Glutamatergic neuron (in vitro differentiated cells): ENCODE results near the gene TUBGCP6. TPM values are rescaled to one million over a fixed set of nuclear protein-coding genes. Genes with fewer than 3 reads are reported as not detected.
"Not testable (repeated sequence)": the region's sequence is repeated elsewhere in the genome, so short reads cannot be mapped to it uniquely, and the experiment has no call there.

Source experiments
- DNase-seq: peaks from one replicate; pipeline ENCODE4 v3.0.0; 2022
- H3K27ac Mint-ChIP-seq: one replicate; pipeline ENCODE4 v1.8.0; 2020; ENCODE audit warnings: mild to moderate bottlenecking, mixed read lengths, inconsistent platforms; ENCODE audit not compliant: unreplicated experiment
- H3K27me3 Mint-ChIP-seq: one replicate; pipeline ENCODE4 v1.8.0; 2020; ENCODE audit warnings: mild to moderate bottlenecking, moderate library complexity, mixed read lengths, inconsistent platforms; ENCODE audit not compliant: unreplicated experiment
- H3K36me3 Mint-ChIP-seq: one replicate; pipeline ENCODE4 v1.8.0; 2020; ENCODE audit warnings: mild to moderate bottlenecking, mixed read lengths, inconsistent platforms; ENCODE audit not compliant: unreplicated experiment
- H3K4me1 Mint-ChIP-seq: one replicate; pipeline ENCODE4 v1.8.0; 2020; ENCODE audit warnings: mild to moderate bottlenecking, low read depth, mixed read lengths, inconsistent platforms; ENCODE audit not compliant: unreplicated experiment
- H3K4me3 Mint-ChIP-seq: one replicate; pipeline ENCODE4 v1.8.0; 2020; ENCODE audit warnings: mild to moderate bottlenecking, mixed read lengths, inconsistent platforms; ENCODE audit not compliant: unreplicated experiment
- H3K9me3 Mint-ChIP-seq: one replicate; pipeline ENCODE4 v1.8.0; 2020; ENCODE audit warnings: mild to moderate bottlenecking, moderate library complexity, mixed read lengths, inconsistent platforms; ENCODE audit not compliant: unreplicated experiment
- CTCF ChIP-seq: fragments of 200-600 bp; sonication (generic); IDR thresholded peaks from one replicate; pipeline ENCODE4 v1.5.0; 2021; ENCODE audit not compliant: partially characterized antibody, unreplicated experiment
- total RNA-seq: library from RNA; stranded (reverse); fragmentation: NEBNext Ultra II Directional; extraction: Animal tissue kit (Norgen Biotek cat#: 25700); gene quantifications from one replicate; pipeline ENCODE4 v1.2.1, GENCODE V29; 2021; ENCODE audit not compliant: unreplicated experiment

TUBGCP6 gene
- total RNA-seq, 1 donor from 2014 or later = 51.0 TPM

GRCh38 chr22:50208430-50208938 lies 36.3 kb downstream of the TUBGCP6 start:
- peaks cover 23% of the 10 kb centered on the region for H3K36me3 Mint-ChIP-seq

GRCh38 chr22:50207383-50208140 lies 37.3 kb downstream of the TUBGCP6 start:
- DNase-seq = peak; percentile 59
- peaks cover 19% of the 10 kb centered on the region for H3K36me3 Mint-ChIP-seq
- peaks cover 9% of the 10 kb centered on the region for H3K4me1 Mint-ChIP-seq
- no peak for TF ChIP-seq CTCF
- peaks cover 13% of the 10 kb centered on the region for H3K9me3 Mint-ChIP-seq
- H3K27me3 Mint-ChIP-seq = peaks cover 8% of the 10 kb centered on the region
- peak overlapping the region; percentile 53 for H3K27ac Mint-ChIP-seq
- H3K4me3 Mint-ChIP-seq = no peak overlapping the region

More at GRCh38 chr22:50208430-50208938, 36.3 kb downstream of the TUBGCP6 start:
- TF ChIP-seq CTCF = no peak
- Mint-ChIP-seq H3K4me3 (no peak overlapping the region), H3K4me1 (peaks cover 7% of the 10 kb centered on the region), H3K27ac (peak overlapping the region; percentile 84), H3K27me3 (peaks cover 7% of the 10 kb centered on the region), H3K9me3 (peaks cover 12% of the 10 kb centered on the region)
- no peak for DNase-seq

- DNase-seq = no peak
- Mint-ChIP-seq H3K4me1 (peaks cover 15% of the 10 kb centered on the region), H3K9me3 (peaks cover 21% of the 10 kb centered on the region), H3K4me3 (no peak overlapping the region), H3K27me3 (peaks cover 15% of the 10 kb centered on the region), H3K36me3 (peaks cover 13% of the 10 kb centered on the region), H3K27ac (no peak overlapping the region)
- TF ChIP-seq CTCF = peak; percentile 44
Measured at GRCh38 chr22:50206599-50206998, 38.2 kb downstream of the TUBGCP6 start.

GRCh38 chr22:50205781-50206569 lies 38.8 kb downstream of the TUBGCP6 start:
- peaks cover 11% of the 10 kb centered on the region for H3K27me3 Mint-ChIP-seq
- peaks cover 15% of the 10 kb centered on the region for H3K4me1 Mint-ChIP-seq

GRCh38 chr22:50204998-50205397 lies 39.8 kb downstream of the TUBGCP6 start:
- H3K27me3 Mint-ChIP-seq = peaks cover 11% of the 10 kb centered on the region
- H3K4me3 Mint-ChIP-seq = peak overlapping the region; percentile 5
- peak overlapping the region; percentile 33 for H3K27ac Mint-ChIP-seq
- DNase-seq = not testable (repeated sequence)
- H3K4me1 Mint-ChIP-seq = peaks cover 15% of the 10 kb centered on the region
- H3K36me3 Mint-ChIP-seq = peaks cover 13% of the 10 kb centered on the region
- H3K9me3 Mint-ChIP-seq = peaks cover 21% of the 10 kb centered on the region

More at GRCh38 chr22:50205781-50206569, 38.8 kb downstream of the TUBGCP6 start:
- H3K27ac Mint-ChIP-seq = no peak overlapping the region
- no peak overlapping the region for H3K4me3 Mint-ChIP-seq
- peaks cover 21% of the 10 kb centered on the region for H3K9me3 Mint-ChIP-seq
- no peak for TF ChIP-seq CTCF
- no peak for DNase-seq
- H3K36me3 Mint-ChIP-seq = peaks cover 13% of the 10 kb centered on the region
